Upper lobe of right lung (tissue), 1 donor: ENCODE data around the gene MED29. TPM values are rescaled to one million over a fixed set of nuclear protein-coding genes. Genes with fewer than 3 reads are reported as not detected.

Source experiments
- microRNA-seq: library from miRNA; unstranded; fragments of <30 nt; microRNA quantifications from one replicate; pipeline ENCODE4 v1.2.0, GENCODE V29; 2020; ENCODE audit warnings: borderline microRNAs expressed
- total RNA-seq: library from RNA; stranded (reverse); fragmentation: NEBNext Ultra II Directional; extraction: Animal tissue kit (Norgen Biotek cat#: 25700); gene quantifications from one replicate; pipeline ENCODE4 v1.2.1, GENCODE V29; 2021
- donor health status: DM: no; HTN: yes; CAD: no; lungs with severe emphysema.

The MED29 gene
- total RNA-seq, 1 donor from 2014 or later = 28.8 TPM

Small RNAs within 50 kb of the gene (microRNA-seq; reads per million reads assigned to microRNA genes)
- gene MIR4530 = not detected

Other genes with a start within 250 kb of the MED29 start
- gene NCCRP1, start 194.4 kb upstream of the MED29 start, total RNA-seq = 0.46 TPM
- not detected for gene SYCN, start 187.1 kb upstream of the MED29 start, total RNA-seq
- gene IFNL3, start 146.4 kb upstream of the MED29 start, total RNA-seq = not detected
- gene IFNL4, start 142.5 kb upstream of the MED29 start, total RNA-seq = not detected
- gene IFNL2, start 123.0 kb upstream of the MED29 start, total RNA-seq = not detected
- not detected for gene IFNL1, start 95.0 kb upstream of the MED29 start, total RNA-seq
- gene LRFN1, start 70.5 kb upstream of the MED29 start, total RNA-seq = 2.2 TPM
- 113 TPM for gene GMFG, start 55.3 kb upstream of the MED29 start, total RNA-seq
- 81.2 TPM for gene SAMD4B, start 49.0 kb upstream of the MED29 start, total RNA-seq
- 33.3 TPM for gene PAF1, start 272 bp upstream of the MED29 start, total RNA-seq
- gene ZFP36, start 15.5 kb downstream of the MED29 start, total RNA-seq = 224 TPM
- 32.4 TPM for gene PLEKHG2, start 21.3 kb downstream of the MED29 start, total RNA-seq
- 1,446 TPM for gene RPS16, start 44.6 kb downstream of the MED29 start, total RNA-seq
- 98.4 TPM for gene SUPT5H, start 54.2 kb downstream of the MED29 start, total RNA-seq
- gene TIMM50, start 89.5 kb downstream of the MED29 start, total RNA-seq = 43.9 TPM
- not detected for gene DLL3, start 107.6 kb downstream of the MED29 start, total RNA-seq
- not detected for gene SELENOV, start 123.8 kb downstream of the MED29 start, total RNA-seq
- gene EID2B, start 141.5 kb downstream of the MED29 start, total RNA-seq = 2.4 TPM
- gene EID2, start 148.8 kb downstream of the MED29 start, total RNA-seq = 13.5 TPM
- gene LGALS13, start 211.1 kb downstream of the MED29 start, total RNA-seq = not detected